Stimulated activated CD4-positive, alpha-beta T cell treated with anti-CD3 and anti-CD28 coated beads, TNF-alpha, amount 100 ng/mL, for 1 hour (primary cell): ENCODE data around the gene UNG.
A peak's percentile ranks its signal among the peaks of the same experiment; 100 is the strongest.
"Not testable (repeated sequence)": the region's sequence is repeated elsewhere in the genome, so short reads cannot be mapped to it uniquely, and the experiment has no call there.

Source experiments
- DNase-seq, 3 donors: peaks; one replicate each; pipeline ENCODE4 v3.0.0-alpha.2; 2020; ENCODE audit warnings: low read depth in 3 of 3, low spot score in 1 of 3

UNG gene

GRCh38 chr12:109097435-109098182 is at the start of gene UNG:
TSS of gene UNG (plus strand) at chr12:109097597. CDS start at chr12:109097680, 83 bp downstream.
- DNase-seq: peak; percentile 91 to 95 (median 93)

DNA sequence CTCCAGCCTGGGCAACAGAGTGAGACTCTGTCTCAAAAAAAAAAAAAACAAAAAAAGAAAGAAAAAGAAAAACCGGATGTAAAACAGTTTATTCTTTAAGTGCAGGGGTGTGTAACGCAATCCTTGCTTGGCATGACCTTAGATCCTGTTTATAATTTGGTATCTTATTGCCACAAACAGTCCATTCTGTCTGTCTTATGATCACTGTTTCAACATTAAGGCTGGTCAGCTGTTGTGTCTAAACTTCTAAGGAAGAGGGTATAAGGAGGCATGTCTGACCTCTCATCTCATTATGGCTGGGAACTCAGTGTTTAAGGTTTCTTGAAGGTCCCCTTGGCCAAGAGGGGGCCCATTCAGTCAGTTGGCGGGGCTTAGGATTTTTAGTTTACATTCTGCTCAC is 48.7 kb upstream of the UNG start:
- not testable (repeated sequence) for DNase-seq

DNA sequence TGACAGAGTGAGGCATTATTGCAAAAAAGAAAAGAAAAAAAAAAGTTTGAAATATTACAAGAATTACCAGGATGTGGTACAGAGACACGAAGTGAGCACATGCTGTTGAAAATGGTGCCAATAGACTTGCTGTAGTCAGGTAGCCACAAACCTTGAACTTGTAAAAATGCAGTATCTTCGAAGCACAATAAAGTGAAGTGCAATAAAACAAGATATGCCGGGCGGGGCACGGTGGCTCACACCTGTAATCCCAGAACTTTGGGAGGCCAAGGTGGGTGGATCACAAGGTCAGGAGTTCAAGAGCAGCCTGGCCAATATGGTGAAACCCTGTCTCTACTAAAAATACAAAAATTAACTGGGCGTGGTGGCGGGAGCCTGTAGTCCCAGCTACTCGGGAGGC is 47.6 kb upstream of the UNG start:
- not testable (repeated sequence) for DNase-seq

DNA sequence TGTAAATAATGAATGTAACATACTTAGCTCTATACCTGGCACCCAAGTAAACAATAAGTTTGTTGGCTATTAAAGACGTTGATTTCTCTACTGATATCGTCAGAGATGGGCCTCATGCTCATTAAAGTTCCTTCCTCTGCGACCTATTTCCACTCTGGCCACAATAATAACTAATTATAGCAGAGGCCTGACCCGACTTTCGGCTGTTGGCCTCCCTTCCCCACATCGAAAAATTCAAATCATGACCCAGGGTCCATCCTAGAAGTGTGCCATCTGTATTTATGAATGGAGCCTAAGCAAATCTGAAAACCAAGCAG is 45.3 kb upstream of the UNG start:
- no peak for DNase-seq

DNA sequence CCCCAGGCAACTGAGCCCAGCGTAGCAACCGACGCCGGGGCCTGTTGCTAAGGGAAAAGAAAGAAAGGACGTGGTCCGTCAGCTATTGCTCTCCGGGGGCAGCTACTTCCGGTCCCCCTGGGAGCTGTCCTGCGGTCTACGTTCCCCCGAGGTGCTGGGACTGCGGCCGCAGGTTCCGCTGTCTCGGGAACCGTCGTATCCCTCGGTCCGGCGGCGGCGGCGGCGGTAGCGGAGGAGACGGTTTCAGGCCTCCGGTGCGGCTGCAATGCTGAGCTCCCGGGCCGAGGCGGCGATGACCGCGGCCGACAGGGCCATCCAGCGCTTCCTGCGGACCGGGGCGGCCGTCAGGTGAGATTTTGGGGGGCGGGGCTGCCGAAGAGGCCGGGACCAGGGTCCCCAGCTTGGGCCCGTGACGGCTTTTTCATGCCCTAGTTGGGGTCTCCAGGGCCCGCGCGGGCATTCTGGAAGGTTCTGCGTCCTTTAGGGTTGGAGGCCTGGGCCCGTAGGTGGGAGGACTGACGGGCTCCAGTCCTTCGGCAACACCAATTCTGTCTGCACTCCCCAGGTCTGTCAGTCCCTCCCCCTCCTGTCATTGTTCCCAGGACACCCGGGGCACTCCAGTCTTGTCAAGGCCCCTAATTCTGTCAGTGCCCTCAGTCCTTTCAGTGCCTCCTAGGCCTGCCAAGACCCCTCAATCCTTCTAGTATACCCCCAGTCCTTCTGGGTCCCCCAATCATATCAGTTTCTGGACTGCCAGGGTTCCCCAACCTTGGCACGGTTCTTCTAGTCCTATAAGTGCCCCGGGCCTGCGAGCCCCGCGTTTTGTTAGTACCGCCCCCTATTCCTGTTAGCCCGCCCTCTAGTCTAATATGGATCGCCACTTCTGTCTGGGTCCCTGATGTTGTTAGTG is 44.7 kb upstream of the UNG start, which contains the start of gene USP30:
USP30 (plus strand) TSS at position 163 of the 910 bp plus-strand sequence; CDS start at position 266, 103 bp downstream.
- peak; percentile 57 to 73 (median 70) for DNase-seq

DNA sequence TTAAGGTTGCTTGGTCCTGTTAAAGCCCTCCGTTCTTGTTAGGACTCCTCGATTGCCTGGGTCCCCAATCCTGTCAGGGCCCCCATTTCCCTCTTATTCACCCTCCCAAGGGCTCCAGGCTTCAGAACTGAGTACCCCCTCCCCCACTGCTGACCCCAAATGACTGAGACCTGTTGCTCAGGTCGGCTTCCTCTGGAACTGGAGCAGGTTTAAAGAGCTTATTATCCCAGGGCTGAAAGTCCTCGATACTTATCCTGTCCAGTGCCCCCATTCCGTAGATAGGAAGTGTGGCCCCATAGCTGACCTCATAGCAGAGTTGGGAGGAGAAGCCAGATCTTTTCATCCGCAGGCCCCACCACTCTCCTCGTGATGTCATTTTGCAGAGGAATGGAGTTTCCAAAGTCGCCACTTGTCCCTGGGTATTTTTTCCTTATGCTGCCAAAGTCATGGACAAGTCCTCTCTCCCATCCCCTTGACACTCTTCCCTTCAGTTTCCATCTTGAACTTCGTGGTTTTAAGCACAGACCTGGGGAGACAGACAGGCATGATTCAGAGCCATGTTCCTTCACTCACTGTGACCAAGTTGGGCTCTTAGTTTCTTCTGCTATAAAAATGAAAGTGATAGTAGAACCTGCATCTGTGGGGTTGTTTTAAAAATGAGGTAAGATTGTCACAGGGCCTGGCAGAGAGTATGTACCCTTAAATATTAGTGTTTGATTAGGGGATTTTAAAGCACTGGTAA is 43.8 kb upstream of the UNG start:
- DNase-seq: no peak

GRCh38 chr12:109054124-109054513 is 43.3 kb upstream of the UNG start:
- not testable (repeated sequence) for DNase-seq

GRCh38 chr12:109054520-109054919 is 42.9 kb upstream of the UNG start:
- no peak for DNase-seq

DNA sequence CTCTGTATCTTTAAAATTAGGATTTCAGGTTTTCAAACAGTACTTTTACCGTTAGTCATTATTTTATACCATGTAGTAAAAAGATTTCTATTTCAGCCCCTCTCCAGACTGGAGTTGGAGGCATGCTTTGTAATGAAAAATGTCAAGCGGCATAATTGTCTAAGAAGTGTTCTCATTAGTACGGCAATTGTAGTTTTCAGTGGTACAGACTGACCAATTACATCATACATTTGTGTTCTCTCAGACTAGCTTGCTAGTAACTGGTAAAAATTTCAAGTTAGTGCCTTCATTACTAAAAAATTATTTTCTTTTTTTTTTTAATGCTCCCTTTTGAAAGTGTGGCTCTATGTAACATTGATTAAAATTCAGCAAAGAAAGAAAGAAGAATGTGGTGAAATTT is 40.5 kb upstream of the UNG start:
- DNase-seq: no peak

DNA sequence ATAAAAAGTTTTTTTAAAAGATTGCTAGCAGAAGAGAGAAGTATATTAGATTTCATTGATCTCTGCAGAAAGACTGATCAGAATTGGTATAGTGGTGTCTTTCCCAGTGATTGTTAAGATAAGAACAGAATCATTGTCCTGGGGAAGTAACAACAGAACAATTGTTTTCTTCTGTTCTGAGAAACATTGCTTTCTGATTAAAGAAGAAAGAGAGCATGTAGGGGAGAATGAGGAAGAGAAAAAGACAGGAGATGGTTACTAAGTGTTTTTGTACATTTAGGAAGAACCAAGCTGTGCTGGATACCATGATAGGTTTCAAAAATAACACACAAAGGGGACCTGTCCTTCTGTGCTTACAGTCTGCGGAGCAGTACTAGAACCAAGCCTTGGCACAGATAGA is 40.0 kb upstream of the UNG start:
- DNase-seq: no peak

- no peak for DNase-seq
Measured at GRCh38 chr12:109058773-109059172, 38.6 kb upstream of the UNG start.

DNA sequence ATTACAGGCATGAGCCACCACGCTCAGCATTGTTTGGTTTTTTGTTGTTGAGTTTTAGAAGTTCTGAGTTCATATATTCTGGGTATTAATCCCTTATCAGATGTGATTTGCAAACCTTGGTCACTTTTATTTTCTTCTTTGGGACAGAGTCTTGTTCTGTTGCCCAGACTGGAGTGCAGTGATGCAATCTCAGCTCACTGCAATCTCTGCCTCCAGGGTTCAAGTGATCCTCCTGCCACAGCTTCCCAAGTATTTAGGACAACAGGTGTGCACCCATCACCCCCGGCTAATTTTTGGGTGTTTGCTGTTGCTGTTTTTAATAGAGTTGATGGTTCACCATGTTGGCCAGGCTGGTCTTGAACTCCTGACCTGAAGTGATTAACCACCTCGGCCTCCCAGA is 33.3 kb upstream of the UNG start:
- no peak for DNase-seq

GRCh38 chr12:109065154-109065852 is 32.1 kb upstream of the UNG start:
- no peak for DNase-seq

GRCh38 chr12:109065853-109066193 is 31.6 kb upstream of the UNG start:
- DNase-seq: no peak

- DNase-seq: no peak
Measured at GRCh38 chr12:109069307-109070271, 27.8 kb upstream of the UNG start.

GRCh38 chr12:109074866-109075265 is 22.5 kb upstream of the UNG start:
- no peak for DNase-seq

- DNase-seq: no peak
Measured at GRCh38 chr12:109082751-109083150, 14.6 kb upstream of the UNG start.

GRCh38 chr12:109084425-109084824 is 13.0 kb upstream of the UNG start:
- no peak for DNase-seq

- no peak for DNase-seq
Measured at GRCh38 chr12:109085590-109085989, 11.8 kb upstream of the UNG start.

- no peak for DNase-seq
Measured at GRCh38 chr12:109087250-109087649, 10.1 kb upstream of the UNG start.
